GM19463 (cell line): ENCODE data around the gene SYN1.

ENCODE experiments used
- ATAC-seq: cut with Tn5 transposase; IDR thresholded peaks from one replicate; pipeline ENCODE4 v1.9.1; 2021; ENCODE audit warnings: mild to moderate bottlenecking, moderate library complexity; ENCODE audit not compliant: unreplicated experiment

The SYN1 gene

DNA sequence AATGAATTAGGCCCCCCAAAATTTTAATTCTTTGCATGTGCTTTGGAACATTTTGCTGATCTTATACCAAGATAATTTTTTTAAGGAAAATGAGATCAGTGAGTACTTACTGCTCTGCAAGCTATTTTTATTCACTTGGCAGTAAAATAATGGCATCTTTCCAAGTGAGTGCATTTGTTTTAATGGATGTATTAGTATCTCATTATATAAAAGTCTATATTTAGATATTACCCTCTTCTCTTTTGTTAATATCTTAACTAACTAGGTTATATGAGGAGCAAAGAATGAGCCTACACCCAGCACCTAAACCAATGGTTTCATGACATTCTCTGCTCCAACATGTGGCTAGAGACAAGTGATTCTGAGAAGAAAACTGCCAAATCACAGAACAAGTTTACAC lies 79.8 kb downstream of the SYN1 start:
- ATAC-seq = no peak

- no peak for ATAC-seq
Measured at GRCh38 chrX:47530049-47530448, 89.6 kb downstream of the SYN1 start.

GRCh38 chrX:47529548-47529947 lies 90.1 kb downstream of the SYN1 start:
- no peak for ATAC-seq

DNA sequence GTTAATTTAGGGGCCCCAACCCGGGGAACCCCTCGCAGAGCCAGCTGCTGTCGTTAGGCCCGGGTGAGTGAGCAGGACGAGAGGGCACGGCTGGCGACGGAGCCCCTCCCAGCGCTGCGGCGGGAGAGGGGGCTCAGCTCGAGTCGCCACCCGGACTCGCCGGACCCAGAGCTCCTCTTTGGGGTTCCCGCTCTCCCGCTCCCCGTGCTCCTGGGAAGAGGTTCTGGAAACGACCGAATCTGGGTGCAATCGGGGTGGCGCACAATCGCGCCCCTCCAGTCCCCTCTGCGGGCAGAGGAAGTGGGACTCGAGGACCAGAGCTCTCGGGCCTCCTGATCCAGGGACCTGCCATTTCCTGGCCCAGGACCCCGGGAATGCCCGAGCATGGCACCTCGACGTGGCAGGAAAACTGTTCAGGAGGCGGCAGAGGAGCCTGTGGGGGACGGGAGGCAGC lies 95.9 kb downstream of the SYN1 start:
- no peak for ATAC-seq

GRCh38 chrX:47523297-47523696 lies 96.4 kb downstream of the SYN1 start:
- ATAC-seq = peak; percentile 97
